Measurements from ENCODE around the gene ROBO1. TPM values are rescaled to one million over a fixed set of nuclear protein-coding genes. Genes with fewer than 3 reads are reported as not detected.

Gene ROBO1
- total and polyA plus RNA-seq, 2 of the 8 experiments (the other 6 are each of a cell fraction or from before 2014, with no cell fraction given) = 51.4 to 91.0 TPM

GRCh38 chr3:79211586-79212359 is 556.0 kb downstream of the ROBO1 start:
- ChIA-PET POLR2A (ENCODE audit: partially characterized antibody) (no interaction called here), CTCF (ENCODE audit: partially characterized antibody) (interaction anchor here (1.4 to 1.5 kb wide), 2 partner anchors 9 to 150 kb away, joined by 4 to 5 read pairs; no protein-coding TSS in a partner anchor)
- DNase-seq (ENCODE audit: low read depth in 1 of 2, low spot score in 2 of 2) (no peak), FAIRE-seq (no peak)
- no peak overlapping the region for H4K5ac ChIP-seq (ENCODE audit: insufficient read length, low read depth, low read length)
- H3K4me1 ChIP-seq (replicated peaks in 1 of 4; ENCODE audit: control insufficient read depth in 3 of 4, insufficient read depth in 4 of 4, low read length in 3 of 4) = no peaks in the 10 kb centered on the region
- H2AFZ ChIP-seq (ENCODE audit: low read length) = peak overlapping the region; percentile 88; the same call in 1 of the 2 replicates
- 87% methylated on average over 12 of the region's 12 CpGs; no CpG with 5 or more reads in 1 of the 2 experiments for WGBS, 2 experiments (ENCODE audit: extremely low coverage in 1 of 2, insufficient coverage in 1 of 2, insufficient read length in 1 of 2, insufficient replicate concordance in 2 of 2, low coverage in 1 of 2, low lambda C conversion rate in 2 of 2, missing lambda C conversion rate in 1 of 2)
- no peak overlapping the region for H2BK12ac ChIP-seq (ENCODE audit: low read depth, low read length)
- H2AK5ac ChIP-seq (ENCODE audit: low read depth, low read length) = no peak overlapping the region
- H3K9me3 ChIP-seq (ENCODE audit: insufficient read depth in 2 of 2, low read depth in 1 of 2, low read length in 1 of 2) = no peaks in the 10 kb centered on the region
- no peak overlapping the region for H3K4me3 ChIP-seq (ENCODE audit: extremely low read depth in 1 of 4, insufficient read depth in 2 of 4, low read depth in 3 of 4, low read length in 4 of 4)
- no peak overlapping the region for H3K14ac ChIP-seq (ENCODE audit: insufficient read length)
- H4K20me1 ChIP-seq (replicated peaks in 1 of 2; ENCODE audit: control insufficient read depth in 1 of 2, insufficient read depth in 2 of 2, low read length in 2 of 2) = no peaks in the 10 kb centered on the region
- no peak overlapping the region for H3K9ac ChIP-seq (replicated peaks in 1 of 4; ENCODE audit: extremely low read depth in 1 of 4, low read depth in 3 of 4, low read length in 3 of 4)
- H3K4me2 ChIP-seq (ENCODE audit: insufficient read depth in 1 of 2, low read depth in 2 of 2, low read length in 2 of 2) = no peak overlapping the region
- H3K23ac ChIP-seq (ENCODE audit: insufficient read length) = no peak overlapping the region
- no peak overlapping the region for H3K27ac ChIP-seq (ENCODE audit: low read depth, low read length)
- H2BK120ac ChIP-seq (replicated peaks; ENCODE audit: low read depth, low read length) = no peak overlapping the region
- no peak overlapping the region for H2BK20ac ChIP-seq (ENCODE audit: low read length)
- H3K4ac ChIP-seq (replicated peaks; ENCODE audit: insufficient read length, low read depth, low read length) = no peak overlapping the region
- no peak overlapping the region for H4K8ac ChIP-seq (ENCODE audit: extremely low read depth, insufficient read depth, low read length)
- H3K79me1 ChIP-seq (ENCODE audit: low read depth, low read length) = no peaks in the 10 kb centered on the region
- H2BK5ac ChIP-seq (ENCODE audit: low read depth, low read length) = no peak overlapping the region
- H3K18ac ChIP-seq (ENCODE audit: extremely low read depth, low read length) = 0 out of 2 replicates have a peak overlapping the region, but pooled peaks have one; percentile 29
- H3K27me3 ChIP-seq (replicated peaks in 1 of 4; ENCODE audit: control insufficient read depth in 3 of 4, extremely low read depth in 1 of 4, insufficient read depth in 3 of 4, low read length in 3 of 4) = no peaks in the 10 kb centered on the region
- H3K79me2 ChIP-seq (ENCODE audit: control insufficient read depth in 1 of 2, insufficient read depth in 2 of 2, low read length in 2 of 2) = no peaks in the 10 kb centered on the region
- H4K91ac ChIP-seq (replicated peaks; ENCODE audit: insufficient read length, low read length) = no peak overlapping the region
- no peak overlapping the region for H3K56ac ChIP-seq (replicated peaks; ENCODE audit: insufficient read length, low read depth, low read length)
- no peaks in the 10 kb centered on the region for H3K36me3 ChIP-seq (ENCODE audit: control insufficient read depth in 2 of 4, insufficient read depth in 4 of 4, low read length in 3 of 4)
- no peak overlapping the region for H2BK15ac ChIP-seq (ENCODE audit: low read length)
- peaks cover 2% of the 10 kb centered on the region; the same call in 1 of the 2 replicates for H3K23me2 ChIP-seq (ENCODE audit: low read depth, low read length)
- TF ChIP-seq, protein P1, sequence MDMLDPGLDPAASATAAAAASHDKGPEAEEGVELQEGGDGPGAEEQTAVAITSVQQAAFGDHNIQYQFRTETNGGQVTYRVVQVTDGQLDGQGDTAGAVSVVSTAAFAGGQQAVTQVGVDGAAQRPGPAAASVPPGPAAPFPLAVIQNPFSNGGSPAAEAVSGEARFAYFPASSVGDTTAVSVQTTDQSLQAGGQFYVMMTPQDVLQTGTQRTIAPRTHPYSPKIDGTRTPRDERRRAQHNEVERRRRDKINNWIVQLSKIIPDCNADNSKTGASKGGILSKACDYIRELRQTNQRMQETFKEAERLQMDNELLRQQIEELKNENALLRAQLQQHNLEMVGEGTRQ (IDR thresholded peaks at IDR 0.05; ENCODE audit: low read length) = no peak
- TF ChIP-seq SIN3A (conservative IDR thresholded peaks at IDR 0.05 in 1 of 2, IDR thresholded peaks at IDR 0.05 in 1 of 2; ENCODE audit: low read depth in 1 of 2, low read length in 2 of 2) (no peak), SIRT6 (IDR thresholded peaks at IDR 0.05; ENCODE audit: low read length) (no peak), SRF (IDR thresholded peaks at IDR 0.05; ENCODE audit: low read depth, low read length) (no peak), FOSL1 (IDR thresholded peaks at IDR 0.05; ENCODE audit: insufficient read depth, low read depth, low read length) (no peak), YY1 (IDR thresholded peaks at IDR 0.05; ENCODE audit: low read depth, low read length) (no peak)
- TF ChIP-seq, protein P2, sequence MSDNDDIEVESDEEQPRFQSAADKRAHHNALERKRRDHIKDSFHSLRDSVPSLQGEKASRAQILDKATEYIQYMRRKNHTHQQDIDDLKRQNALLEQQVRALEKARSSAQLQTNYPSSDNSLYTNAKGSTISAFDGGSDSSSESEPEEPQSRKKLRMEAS (IDR thresholded peaks at IDR 0.05) = peak; percentile 43
- TF ChIP-seq, protein P3, sequence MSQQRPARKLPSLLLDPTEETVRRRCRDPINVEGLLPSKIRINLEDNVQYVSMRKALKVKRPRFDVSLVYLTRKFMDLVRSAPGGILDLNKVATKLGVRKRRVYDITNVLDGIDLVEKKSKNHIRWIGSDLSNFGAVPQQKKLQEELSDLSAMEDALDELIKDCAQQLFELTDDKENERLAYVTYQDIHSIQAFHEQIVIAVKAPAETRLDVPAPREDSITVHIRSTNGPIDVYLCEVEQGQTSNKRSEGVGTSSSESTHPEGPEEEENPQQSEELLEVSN (IDR thresholded peaks at IDR 0.05) = peak; percentile 83
